K562 (cell line): ENCODE data around the gene ZNF10. TPM values are rescaled to one million over a fixed set of nuclear protein-coding genes. Genes with fewer than 3 reads are reported as not detected.
A peak's percentile ranks its signal among the peaks of the same experiment; 100 is the strongest.

Source experiments
- ATAC-seq: fragments of 200-7000 bp; cut with Tn5 transposase; 3 replicates; pipeline ENCODE4 v1.9.1; 2020; ENCODE audit warnings: moderate library complexity
- BruUV-seq: library from RNA; stranded (reverse); fragments of 400-500 nt; replicated peaks from 2 replicates; lab custom pipeline; 2021; lab: Mats Ljungman, UMichigan
- CTCF ChIA-PET: fragments of 300-600 bp; formaldehyde crosslinking; extraction: SDS; loops from one replicate; lab custom pipeline; 2021; ENCODE audit warnings: low intra/inter-chr PET ratio; lab: Yijun Ruan, JAX
- POLR2A ChIA-PET: fragments of 300-600, 350-650 bp; sonication (Branson Sonifier 250); formaldehyde crosslinking; extraction: SDS; loops from one replicate; lab custom pipeline; 2021; ENCODE audit warnings: antibody characterized with exemption, inconsistent platforms; lab: Yijun Ruan, JAX
- DNase-seq, 4 experiments: peaks; one replicate each; pipeline versions ENCODE4 v3.0.0 to v3.0.0-alpha.2; 2011 to 2018; ENCODE audit warnings: low spot score in 3 of 4, mixed read lengths in 3 of 4; ENCODE audit errors: extremely low read depth in 1 of 4
- FAIRE-seq: peaks from 2 replicates; lab custom pipeline; 2011; peaks lifted over from hg19 to GRCh38; lab: Jason Lieb, UNC
- H2AFZ ChIP-seq: 2 replicates; pipeline ENCODE4 v1.6.0; 2011; ENCODE audit warnings: low read depth, low read length, control low read depth, inconsistent platforms
- H3K27ac ChIP-seq: fragments of 200-600 bp; 3 replicates; pipeline ENCODE4 v1.8.0; 2011; ENCODE audit warnings: low read depth, mild to moderate bottlenecking, control low read depth, inconsistent platforms, low read length, moderate library complexity, mixed read lengths; ENCODE audit errors: extremely low read depth
- H3K27me3 ChIP-seq, 2 experiments: fragments of 300-600 bp in 1 of 2; 2 replicates in 1 of 2; 3 replicates in 1 of 2; pipeline versions ENCODE4 v1.6.0 to v1.8.0; 2011; ENCODE audit warnings: inconsistent platforms in 2 of 2, low read length in 2 of 2, mild to moderate bottlenecking in 1 of 2, mixed read lengths in 1 of 2, moderate library complexity in 1 of 2; ENCODE audit not compliant: control insufficient read depth in 2 of 2, insufficient read depth in 2 of 2
- H3K36me3 ChIP-seq: fragments of 300-600 bp; 3 replicates; pipeline ENCODE4 v1.8.0; 2011; ENCODE audit warnings: mild to moderate bottlenecking, low read length, inconsistent platforms; ENCODE audit not compliant: control insufficient read depth, insufficient read depth
- H3K4me1 ChIP-seq, 2 experiments: fragments of 200-600 bp in 1 of 2; replicated peaks in 1 of 2; 2 replicates in 1 of 2; 3 replicates in 1 of 2; pipeline versions ENCODE4 v1.5.1 to v1.8.0; 2011; ENCODE audit warnings: inconsistent platforms in 2 of 2, low read length in 2 of 2, mild to moderate bottlenecking in 1 of 2, mixed read lengths in 1 of 2, moderate library complexity in 1 of 2; ENCODE audit not compliant: control insufficient read depth in 2 of 2, insufficient read depth in 2 of 2
- H3K4me2 ChIP-seq: 2 replicates; pipeline ENCODE4 v1.6.1; 2011; ENCODE audit warnings: low read length, control low read depth, inconsistent platforms, mixed read lengths; ENCODE audit not compliant: insufficient read depth
- H3K4me3 ChIP-seq: fragments of 200-600 bp; sonication (generic), shearing (Covaris generic); 2 replicates; pipeline ENCODE4 v1.5.1; 2016; ENCODE audit warnings: control low read depth, inconsistent platforms
- H3K79me2 ChIP-seq: fragments of 200-600 bp; 3 replicates; pipeline ENCODE4 v1.8.0; 2011; ENCODE audit warnings: low read length, inconsistent platforms; ENCODE audit not compliant: control insufficient read depth, insufficient read depth
- H3K9ac ChIP-seq, 2 experiments: 2 replicates each; pipeline versions ENCODE4 v1.6.0 to v1.6.1; 2011; ENCODE audit warnings: low read depth in 2 of 2, low read length in 2 of 2, control low read depth in 1 of 2, inconsistent platforms in 1 of 2, mild to moderate bottlenecking in 1 of 2, mixed read lengths in 1 of 2; ENCODE audit not compliant: insufficient read depth in 1 of 2
- H3K9me1 ChIP-seq: one replicate; pipeline ENCODE4 v1.6.0; 2011; ENCODE audit warnings: inconsistent platforms, mild to moderate bottlenecking, low read length, moderate library complexity; ENCODE audit not compliant: control insufficient read depth, insufficient read depth
- H3K9me3 ChIP-seq: replicated peaks from 2 replicates; pipeline ENCODE4 v1.5.1; 2011; ENCODE audit warnings: low read depth, low read length, inconsistent platforms; ENCODE audit not compliant: control insufficient read depth, insufficient read depth
- H4K20me1 ChIP-seq: replicated peaks from 2 replicates; pipeline ENCODE4 v1.6.1; 2011; ENCODE audit warnings: low read length, inconsistent platforms, mixed read lengths; ENCODE audit not compliant: control insufficient read depth, insufficient read depth
- ERF ChIP-seq: fragments of 450-650 bp; formaldehyde crosslinking; IDR thresholded peaks from 2 replicates; pipeline ENCODE4 v1.4.0; 2020; ENCODE audit warnings: mild to moderate bottlenecking, mixed read lengths
- FOXM1 ChIP-seq, 2 experiments: fragments of 450-650 bp in 1 of 2; sonication (generic) in 1 of 2; formaldehyde crosslinking in 1 of 2; IDR thresholded peaks; 2 replicates each; pipeline versions ENCODE4 v1.6.1 to v1.9.0; 2017 to 2022; ENCODE audit warnings: low read depth in 2 of 2, mild to moderate bottlenecking in 2 of 2, missing genetic modification reagents in 1 of 2, moderate library complexity in 1 of 2
- HDAC1 ChIP-seq, 2 experiments: fragments of 450-650 bp; IDR thresholded peaks; 2 replicates each; pipeline ENCODE4 v1.6.1; 2016 to 2017; ENCODE audit warnings: inconsistent platforms in 1 of 2, mild to moderate bottlenecking in 1 of 2, moderate library complexity in 1 of 2
- HEY1 ChIP-seq: fragments of 250-450 bp; sonication (Bioruptor Pico); IDR thresholded peaks from 2 replicates; pipeline ENCODE4 v1.5.0; 2020; ENCODE audit warnings: mild to moderate bottlenecking, moderate library complexity, borderline replicate concordance
- KDM1A ChIP-seq, 2 experiments: fragments of 450-650 bp; IDR thresholded peaks; 2 replicates each; pipeline ENCODE4 v1.6.1; 2016; ENCODE audit warnings: mild to moderate bottlenecking in 2 of 2
- NKRF ChIP-seq: fragments of 450-650 bp; IDR thresholded peaks from 2 replicates; pipeline ENCODE4 v1.6.1; 2016; ENCODE audit warnings: borderline replicate concordance
- ZNF436 ChIP-seq: fragments of 250-450, 450-650 bp; sonication (Bioruptor Pico); formaldehyde crosslinking; IDR thresholded peaks from 2 replicates; pipeline ENCODE4 v1.7.0; 2020; ENCODE audit warnings: mild to moderate bottlenecking
- ZNF589 ChIP-seq: fragments of 200-800 bp; sonication (Bioruptor generic); IDR thresholded peaks from 2 replicates; pipeline ENCODE4 v1.6.1; 2016; ENCODE audit warnings: low read depth, missing genetic modification characterization, missing compliant biosample characterization
- ZNF696 ChIP-seq: fragments of 250-450 bp; sonication (Bioruptor Pico); conservative IDR thresholded peaks from 2 replicates; pipeline ENCODE4 v1.4.0; 2020; ENCODE audit warnings: mild to moderate bottlenecking, moderate library complexity
- WGBS: fragments of 100-300 bp; shearing (Covaris generic); methylation state at CpG from one replicate; pipeline ENCODE4 v1.1.6; 2016; ENCODE audit warnings: low coverage, mixed read lengths; ENCODE audit not compliant: insufficient coverage; ENCODE audit errors: missing lambda C conversion rate; 5-methylcytosine and 5-hydroxymethylcytosine counted together
- in situ Hi-C: fragments of 300-500 bp; cut with MboI; formaldehyde crosslinking; loops from 4 replicates; pipeline ENCODE4 v1.15.0; 2018; ENCODE audit warnings: inconsistent platforms, mixed read lengths
- intact Hi-C: fragments of 100-400 bp; cut with micrococcal nuclease; formaldehyde crosslinking; loops from 2 replicates; pipeline ENCODE4 v1.14.2; 2022
- polyA plus RNA-seq, 8 experiments: library from polyadenylated mRNA; depleted of rRNA in 4 of 8; stranded (reverse) in 5 of 8; unstranded in 3 of 8; fragments of >200 nt; fragmentation: Nextera tagmentation in 2 of 8; fragmentation: Illumina TruSeq in 1 of 8; extraction: Ambion mirVana in 2 of 8; extraction: Trizol in 1 of 8; gene quantifications; 2 replicates each; pipeline versions ENCODE4 v1.2.1 to v1.2.3, GENCODE V29; 2011 to 2014; ENCODE audit warnings: inconsistent platforms in 1 of 8, missing spikeins in 1 of 8
- total RNA-seq, 7 experiments: library from RNA; depleted of rRNA in 6 of 7; stranded (reverse); fragments of >200 nt in 6 of 7; fragmentation: Illumina TruSeq in 2 of 7; extraction: Trizol in 2 of 7; gene quantifications; 2 replicates each; pipeline versions ENCODE4 v1.2.1 to v1.2.3, GENCODE V29; 2011 to 2021; ENCODE audit warnings: low replicate concordance in 1 of 7
- TF ChIP-seq, protein P1 (sequence below), 2 experiments: fragments of 450-650 bp; formaldehyde crosslinking in 1 of 2; IDR thresholded peaks; 2 replicates each; pipeline versions ENCODE4 v1.4.0 to v1.6.1; 2014 to 2020; ENCODE audit warnings: mild to moderate bottlenecking in 2 of 2, borderline replicate concordance in 1 of 2, low read depth in 1 of 2

The ZNF10 gene
- total and polyA plus RNA-seq, 9 of the 15 experiments (the other 6 are each of a cell fraction or from before 2014, with no cell fraction given): 3.5 to 5.8 (median 4.9) TPM

DNA sequence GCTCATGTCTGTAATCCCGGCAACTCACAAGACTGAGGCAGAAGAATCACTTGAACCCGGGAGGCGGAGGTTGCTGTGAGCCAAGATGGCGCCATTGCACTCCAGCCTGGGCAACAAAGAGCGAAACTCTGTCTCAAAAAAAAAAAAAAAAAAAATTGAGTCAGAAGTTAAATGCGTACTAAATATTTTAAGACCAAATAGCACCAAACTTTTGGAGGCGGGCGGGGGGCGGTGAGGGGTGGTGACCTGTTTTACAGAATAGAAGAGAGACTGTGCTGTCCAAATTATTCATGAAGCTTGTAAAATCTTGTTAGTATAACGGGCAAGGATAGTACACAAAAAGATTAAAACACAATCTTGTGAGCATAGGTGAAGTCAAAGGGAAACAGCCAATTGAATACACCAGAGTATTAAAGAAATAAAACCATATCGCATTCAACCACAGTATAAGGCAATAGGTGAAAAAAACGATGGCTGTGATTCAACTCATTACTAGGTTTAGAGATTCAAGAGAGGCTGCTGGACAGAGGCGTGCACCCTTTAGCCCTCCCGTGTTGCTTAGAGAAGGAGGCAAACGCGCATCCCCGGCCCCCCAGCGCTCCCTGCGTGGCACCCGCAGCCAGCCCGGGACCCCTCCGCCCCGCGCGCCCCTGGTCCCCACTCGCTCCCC is 924 bp upstream of the ZNF10 start:
- no TSS peak for BruUV-seq
- Histone ChIP-seq H3K9me1 (no peaks in the 10 kb centered on the region), H3K4me1 (no peaks in the 10 kb centered on the region; a peak in 1 of 5 replicates), H3K4me2 (peak overlapping the region; percentile 99), H3K9ac (peak overlapping the region; percentile 92 to 98; a peak in 3 of 4 replicates), H3K79me2 (0 out of 3 replicates have a peak, but pooled peaks cover 4% of the 10 kb centered on the region), H3K9me3 (peaks cover 8% of the 10 kb centered on the region), H4K20me1 (no peaks in the 10 kb centered on the region), H3K4me3 (peak overlapping the region; percentile 85), H2AFZ (peak overlapping the region; percentile 90), H3K36me3 (peaks cover 5% of the 10 kb centered on the region), H3K27me3 (no peaks in the 10 kb centered on the region), H3K27ac (peak overlapping the region; percentile 95; the same call in 1 of the 3 replicates)
- ATAC-seq (no peak; the same call in 2 of the 3 replicates), DNase-seq (no peak), FAIRE-seq (no peak)
- intact Hi-C loops: loop anchor here (1.0 kb wide), 1 partner anchor 49 kb away; the partner anchor contains the start of gene ZNF140
- in situ Hi-C loops: no loop called here
- ChIA-PET POLR2A (interaction anchor here (0.5 to 2.4 kb wide), 8 partner anchors 9 to 357 kb away, joined by 3 to 7 read pairs (median 3); partner anchors contain the start of gene GOLGA3), CTCF (no interaction called here)
- 39% methylated on average over 14 of the region's 26 CpGs for WGBS
- TF ChIP-seq ZNF589 (CRISPR knock-in tag) (0 out of 2 replicates have a peak, but pooled peaks have one; percentile 10), FOXM1 (IDR thresholded peaks at IDR 0.05; ENCODE audit: low read depth) (no peak), FOXM1 (CRISPR knock-in tag; IDR thresholded peaks at IDR 0.05; ENCODE audit: low read depth) (no peak), ZNF696 (CRISPR knock-in tag) (no peak), NKRF (0 out of 2 replicates have a peak, but pooled peaks have one; percentile 41), ERF (CRISPR knock-in tag) (no peak), HEY1 (CRISPR knock-in tag) (no peak), HDAC1 (IDR thresholded peaks at IDR 0.05) (no peak), ZNF436 (CRISPR knock-in tag) (no peak), KDM1A (IDR thresholded peaks at IDR 0.05) (0 out of 4 replicates have a peak, but pooled peaks of 1 of the 2 experiments have one; percentile 7)
- TF ChIP-seq, protein P1, sequence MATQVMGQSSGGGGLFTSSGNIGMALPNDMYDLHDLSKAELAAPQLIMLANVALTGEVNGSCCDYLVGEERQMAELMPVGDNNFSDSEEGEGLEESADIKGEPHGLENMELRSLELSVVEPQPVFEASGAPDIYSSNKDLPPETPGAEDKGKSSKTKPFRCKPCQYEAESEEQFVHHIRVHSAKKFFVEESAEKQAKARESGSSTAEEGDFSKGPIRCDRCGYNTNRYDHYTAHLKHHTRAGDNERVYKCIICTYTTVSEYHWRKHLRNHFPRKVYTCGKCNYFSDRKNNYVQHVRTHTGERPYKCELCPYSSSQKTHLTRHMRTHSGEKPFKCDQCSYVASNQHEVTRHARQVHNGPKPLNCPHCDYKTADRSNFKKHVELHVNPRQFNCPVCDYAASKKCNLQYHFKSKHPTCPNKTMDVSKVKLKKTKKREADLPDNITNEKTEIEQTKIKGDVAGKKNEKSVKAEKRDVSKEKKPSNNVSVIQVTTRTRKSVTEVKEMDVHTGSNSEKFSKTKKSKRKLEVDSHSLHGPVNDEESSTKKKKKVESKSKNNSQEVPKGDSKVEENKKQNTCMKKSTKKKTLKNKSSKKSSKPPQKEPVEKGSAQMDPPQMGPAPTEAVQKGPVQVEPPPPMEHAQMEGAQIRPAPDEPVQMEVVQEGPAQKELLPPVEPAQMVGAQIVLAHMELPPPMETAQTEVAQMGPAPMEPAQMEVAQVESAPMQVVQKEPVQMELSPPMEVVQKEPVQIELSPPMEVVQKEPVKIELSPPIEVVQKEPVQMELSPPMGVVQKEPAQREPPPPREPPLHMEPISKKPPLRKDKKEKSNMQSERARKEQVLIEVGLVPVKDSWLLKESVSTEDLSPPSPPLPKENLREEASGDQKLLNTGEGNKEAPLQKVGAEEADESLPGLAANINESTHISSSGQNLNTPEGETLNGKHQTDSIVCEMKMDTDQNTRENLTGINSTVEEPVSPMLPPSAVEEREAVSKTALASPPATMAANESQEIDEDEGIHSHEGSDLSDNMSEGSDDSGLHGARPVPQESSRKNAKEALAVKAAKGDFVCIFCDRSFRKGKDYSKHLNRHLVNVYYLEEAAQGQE (IDR thresholded peaks at IDR 0.05; ENCODE audit: borderline replicate concordance): peak; percentile 58
- TF ChIP-seq, protein P1 (CRISPR knock-in tag; IDR thresholded peaks at IDR 0.05; ENCODE audit: low read depth): no peak
